Inflammatory macrophage treated with lipopolysaccharide for 1 hour (primary cell): Measurements from ENCODE around the gene CXCL11.
"Not testable (repeated sequence)": the region's sequence is repeated elsewhere in the genome, so short reads cannot be mapped to it uniquely, and the experiment has no call there.

Experiments used
- DNase-seq, 2 donors: peaks; one replicate each; pipeline ENCODE4 v3.0.0-alpha.2; 2020 to 2022

Gene CXCL11

GRCh38 chr4:76042241-76042998, 6.5 kb upstream of the CXCL11 start:
- not testable (repeated sequence) for DNase-seq

GRCh38 chr4:76036855-76037254, 985 bp upstream of the CXCL11 start:
- DNase-seq = no peak

- peak; percentile 84 to 88 for DNase-seq
These were observed 729 bp downstream of the CXCL11 start for GRCh38 chr4:76035141-76035540.

GRCh38 chr4:76029300-76029699, 6.6 kb downstream of the CXCL11 start:
- peak; percentile 61 to 72 for DNase-seq

- peak; percentile 89 for DNase-seq
These were observed 7.5 kb downstream of the CXCL11 start for GRCh38 chr4:76028350-76028765.

- DNase-seq = peak in 1 of 2 donors; percentile 28
These were observed 11.8 kb downstream of the CXCL11 start for GRCh38 chr4:76024065-76024464.

- DNase-seq = peak; percentile 93 to 94
These were observed 12.5 kb downstream of the CXCL11 start, which contains the start of gene CXCL10 for GRCh38 chr4:76023389-76023788. TSS of gene CXCL10 (minus strand) at chr4:76023497. CDS start at chr4:76023431, 66 bp downstream.

GRCh38 chr4:76022677-76023076, 13.2 kb downstream of the CXCL11 start:
- DNase-seq = no peak

- DNase-seq = no peak
These were observed 13.8 kb downstream of the CXCL11 start for GRCh38 chr4:76022031-76022430.

GRCh38 chr4:76017056-76017686, 18.7 kb downstream of the CXCL11 start:
- DNase-seq = no peak

GRCh38 chr4:76016393-76016792, 19.5 kb downstream of the CXCL11 start:
- DNase-seq = no peak

GRCh38 chr4:76013540-76013939, 22.3 kb downstream of the CXCL11 start:
- no peak for DNase-seq

- DNase-seq = no peak
These were observed 23.5 kb downstream of the CXCL11 start for GRCh38 chr4:76012388-76012801.

- DNase-seq = peak; percentile 69 to 73
These were observed 24.0 kb downstream of the CXCL11 start for GRCh38 chr4:76011700-76012387.

GRCh38 chr4:76011018-76011670, 24.7 kb downstream of the CXCL11 start:
- DNase-seq = no peak

GRCh38 chr4:76010576-76010975, 25.3 kb downstream of the CXCL11 start:
- no peak for DNase-seq

- peak; percentile 48 to 72 for DNase-seq
These were observed 26.6 kb downstream of the CXCL11 start for GRCh38 chr4:76009311-76009710.

GRCh38 chr4:76007089-76007862, 28.6 kb downstream of the CXCL11 start, which contains the start of gene CXCL9:
TSS of gene CXCL9 (minus strand) at chr4:76007509. CDS start at chr4:76007449, 60 bp downstream.
- DNase-seq = no peak

GRCh38 chr4:76003620-76004019, 32.2 kb downstream of the CXCL11 start:
- DNase-seq = no peak

GRCh38 chr4:76003035-76003434, 32.8 kb downstream of the CXCL11 start:
- peak; percentile 67 to 87 for DNase-seq

GRCh38 chr4:76002176-76002575, 33.7 kb downstream of the CXCL11 start:
- DNase-seq = peak; percentile 53 to 61

- DNase-seq = peak; percentile 31 to 63
These were observed 34.2 kb downstream of the CXCL11 start for GRCh38 chr4:76001700-76002099.
